Stimulated activated CD4-positive, alpha-beta T cell treated with anti-CD3 and anti-CD28 coated beads, Interleukin-12 subunit alpha, Interleukin-12 subunit beta, amount 100 ng/mL, for 24 hours (primary cell): ENCODE results near the gene SLC29A2.

ENCODE experiments used
- DNase-seq, 2 experiments: peaks; one replicate each; pipeline ENCODE4 v3.0.0-alpha.2; 2020; ENCODE audit warnings: low read depth in 2 of 2

The SLC29A2 gene, protein sequence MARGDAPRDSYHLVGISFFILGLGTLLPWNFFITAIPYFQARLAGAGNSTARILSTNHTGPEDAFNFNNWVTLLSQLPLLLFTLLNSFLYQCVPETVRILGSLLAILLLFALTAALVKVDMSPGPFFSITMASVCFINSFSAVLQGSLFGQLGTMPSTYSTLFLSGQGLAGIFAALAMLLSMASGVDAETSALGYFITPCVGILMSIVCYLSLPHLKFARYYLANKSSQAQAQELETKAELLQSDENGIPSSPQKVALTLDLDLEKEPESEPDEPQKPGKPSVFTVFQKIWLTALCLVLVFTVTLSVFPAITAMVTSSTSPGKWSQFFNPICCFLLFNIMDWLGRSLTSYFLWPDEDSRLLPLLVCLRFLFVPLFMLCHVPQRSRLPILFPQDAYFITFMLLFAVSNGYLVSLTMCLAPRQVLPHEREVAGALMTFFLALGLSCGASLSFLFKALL

DNA sequence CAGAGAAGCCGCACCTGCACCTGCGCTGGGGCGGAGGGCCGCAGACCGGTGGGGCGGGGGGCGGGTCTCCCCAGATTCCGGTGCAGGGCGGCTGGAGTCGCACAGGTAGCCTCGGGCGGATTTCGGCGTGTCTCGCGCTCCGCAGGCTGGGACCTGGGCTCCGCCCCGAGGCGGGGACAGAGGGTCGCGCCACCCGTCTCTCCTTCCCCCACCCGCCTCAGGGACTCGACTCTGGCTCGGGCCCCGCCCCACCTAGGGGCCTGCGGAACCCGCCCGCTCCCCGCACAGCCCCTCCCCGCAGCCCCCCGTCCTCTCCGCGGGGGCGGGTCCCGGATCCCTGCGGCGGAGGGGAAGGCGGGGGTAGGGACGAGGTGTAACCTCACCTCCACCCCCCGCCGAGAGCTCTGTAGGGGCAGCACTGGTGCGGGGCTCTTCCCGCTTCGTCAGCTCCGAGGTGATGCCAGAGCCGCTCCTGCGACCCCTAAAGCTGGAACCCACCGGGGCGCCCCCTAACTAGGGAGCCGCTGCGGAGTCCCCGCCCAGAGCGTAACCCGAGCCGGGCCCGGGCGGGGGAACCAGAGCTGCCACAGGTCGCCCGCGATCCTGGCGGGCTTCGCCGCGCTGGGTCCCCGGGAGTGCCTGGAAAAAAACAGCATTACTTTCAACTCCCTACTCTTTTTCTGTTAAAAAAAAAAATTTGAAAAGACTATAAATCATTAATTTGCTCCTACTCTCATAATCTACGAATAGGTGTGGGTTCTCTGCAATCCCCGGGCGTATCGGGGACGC, at the start of gene SLC29A2:
Gene SLC29A2 (minus strand): TSS at position 134 of the 789 bp plus-strand sequence. CDS start 169 bp downstream, outside the sequence.
- DNase-seq, result peak; percentile 52 to 74

DNA sequence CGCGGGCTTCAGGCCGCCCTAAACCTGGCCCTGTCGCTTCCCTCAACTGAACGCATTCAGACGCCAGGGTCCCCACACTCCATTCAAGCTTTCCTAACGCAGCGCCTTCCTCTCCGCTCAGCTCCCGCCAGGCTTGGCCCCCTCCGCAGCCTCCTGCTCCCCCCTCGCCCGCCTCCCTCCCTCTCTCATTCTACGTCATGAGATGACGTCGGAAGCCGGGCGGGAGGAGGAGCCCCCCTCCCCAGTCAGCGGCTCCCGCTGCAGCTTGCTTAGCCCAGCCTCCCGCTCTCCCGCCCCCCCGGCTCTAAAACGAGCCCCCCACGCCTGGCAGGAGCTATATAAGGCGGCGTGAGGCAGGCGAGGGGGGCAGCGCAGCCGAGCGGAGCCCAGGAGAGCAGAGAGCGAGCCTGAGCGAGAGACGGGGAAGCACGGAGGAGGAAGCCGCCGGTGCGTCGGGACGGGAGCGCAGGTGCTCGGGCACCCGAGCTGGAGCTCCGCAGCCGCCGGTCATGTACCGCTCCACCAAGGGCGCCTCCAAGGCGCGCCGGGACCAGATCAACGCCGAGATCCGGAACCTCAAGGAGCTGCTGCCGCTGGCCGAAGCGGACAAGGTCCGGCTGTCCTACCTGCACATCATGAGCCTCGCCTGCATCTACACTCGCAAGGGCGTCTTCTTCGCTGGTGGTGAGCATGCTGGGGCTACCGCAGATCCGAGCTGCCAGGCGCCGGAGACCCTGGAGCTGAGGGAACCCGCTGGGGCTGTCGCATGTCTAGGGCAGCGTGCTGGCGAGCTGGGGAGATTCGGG, 49.3 kb upstream of the SLC29A2 start, which contains the start of gene NPAS4:
Gene NPAS4 (plus strand): TSS at position 365 of the 806 bp plus-strand sequence. CDS start 145 bp downstream, at position 510.
- no peak for DNase-seq

DNA sequence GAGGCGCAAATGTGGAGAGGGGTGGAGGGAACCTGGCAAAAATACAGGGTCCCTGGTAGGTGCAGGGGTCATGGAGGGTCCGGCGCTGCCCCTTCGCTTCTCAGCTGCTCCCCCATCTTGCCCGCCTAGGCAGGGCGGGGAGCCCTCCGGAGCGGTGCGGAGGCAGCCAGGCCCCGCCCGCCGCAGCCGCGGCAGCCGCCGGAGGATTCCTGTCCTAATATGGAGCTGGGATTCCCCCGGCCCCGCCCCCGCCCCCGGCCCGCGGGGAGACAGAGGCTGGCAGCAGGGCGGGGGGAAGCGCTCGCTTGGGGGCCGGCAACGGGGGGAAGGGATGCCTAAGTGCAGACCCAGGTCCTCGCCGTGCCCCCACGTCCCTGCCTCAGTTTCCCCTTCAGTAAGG, 48.3 kb upstream of the SLC29A2 start:
- no peak for DNase-seq

DNA sequence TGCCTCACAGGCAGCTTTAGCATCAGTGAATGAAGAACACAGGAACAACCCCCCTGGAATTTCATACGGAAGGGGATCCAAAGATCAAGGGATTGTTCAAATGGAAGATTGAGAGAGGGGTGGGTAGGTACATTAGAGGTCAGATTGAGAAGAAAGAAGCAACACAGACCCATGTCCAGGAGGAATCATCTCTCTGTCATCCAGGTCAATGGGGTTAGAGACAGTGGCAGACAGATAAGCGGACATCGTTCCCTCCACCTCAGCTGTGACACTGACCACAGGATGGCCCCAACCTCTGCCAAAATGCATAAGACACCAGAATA, 47.4 kb upstream of the SLC29A2 start:
- DNase-seq, result no peak

DNA sequence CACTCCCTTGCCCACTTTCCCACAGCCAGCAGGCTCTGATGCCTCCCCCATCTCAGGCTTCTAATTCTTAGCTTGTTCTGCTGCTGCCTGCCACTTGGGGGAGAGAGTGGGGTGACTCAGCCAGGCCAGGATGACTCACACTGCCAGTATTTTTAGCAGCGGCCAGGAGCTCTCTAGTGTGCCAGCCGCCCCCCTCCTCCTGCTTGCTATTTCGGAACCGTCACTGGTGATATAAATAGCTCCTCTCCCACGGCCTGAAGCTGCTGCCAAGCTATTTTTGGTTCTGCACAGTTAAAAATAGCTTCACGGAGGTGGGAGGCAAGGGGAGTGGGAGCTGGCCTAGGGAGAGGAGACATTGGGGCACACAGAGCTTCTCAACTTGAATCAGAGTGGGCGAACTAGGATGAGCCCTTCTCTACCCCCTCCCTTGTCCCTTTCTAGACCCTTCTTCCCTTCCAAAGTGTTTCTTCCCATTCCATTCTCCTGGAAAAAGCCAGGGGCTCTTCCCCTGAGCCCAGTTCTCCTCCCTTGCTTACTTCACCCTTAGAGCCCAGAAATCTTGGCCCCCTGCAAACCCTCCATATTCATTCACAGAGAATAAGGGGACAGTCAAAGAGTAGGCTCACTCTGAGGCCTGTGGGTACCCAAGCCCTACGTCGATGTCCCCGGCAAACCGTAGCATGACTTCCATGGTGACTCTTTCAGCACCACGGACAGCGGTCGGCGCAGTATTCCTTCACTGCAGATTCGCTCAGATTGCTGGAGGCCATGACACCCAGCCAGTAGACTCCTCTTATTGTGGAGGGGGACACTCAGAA, 46.8 kb upstream of the SLC29A2 start:
- peak; percentile 46 to 73 for DNase-seq

DNA sequence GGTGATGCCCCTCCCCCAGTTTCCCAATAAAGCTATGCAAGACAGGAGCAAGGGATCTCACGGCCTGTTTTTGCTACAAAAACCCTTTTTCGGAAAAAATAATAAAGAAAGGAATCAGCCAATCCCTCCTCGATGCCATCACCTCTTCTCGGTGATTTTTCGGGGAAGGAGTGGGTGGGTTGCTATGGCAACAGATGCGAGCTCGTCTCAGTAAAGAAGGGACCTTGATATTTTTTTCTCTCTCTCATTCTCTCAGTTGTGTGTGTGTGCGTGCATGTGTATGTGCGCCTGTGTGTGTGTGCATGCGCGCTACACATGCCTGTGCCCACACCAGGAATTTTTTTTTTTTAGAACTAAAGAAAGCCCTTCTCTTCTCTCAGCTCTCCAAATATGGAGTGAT, 45.4 kb upstream of the SLC29A2 start:
- peak in 1 of 2 experiments; percentile 49 for DNase-seq

DNA sequence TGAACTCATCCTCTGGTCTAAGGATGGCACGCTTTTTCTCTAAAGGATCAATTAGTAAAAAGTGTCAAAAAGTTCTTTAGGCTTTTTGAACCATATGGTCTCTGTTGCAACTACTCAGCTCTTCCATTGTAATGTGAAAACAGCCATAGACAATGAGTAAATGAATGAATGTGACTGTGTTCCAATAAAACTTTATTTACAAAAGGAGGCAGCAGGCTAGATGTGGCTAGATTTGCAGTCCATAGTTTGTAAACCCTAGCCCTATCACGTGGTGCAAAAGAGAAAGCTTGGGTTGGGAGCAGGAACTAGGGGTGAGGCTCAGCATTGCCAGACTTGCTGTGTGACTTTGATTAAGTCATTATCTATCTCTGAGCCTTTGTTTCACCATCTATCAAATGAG, 43.9 kb upstream of the SLC29A2 start:
- DNase-seq, result no peak

DNA sequence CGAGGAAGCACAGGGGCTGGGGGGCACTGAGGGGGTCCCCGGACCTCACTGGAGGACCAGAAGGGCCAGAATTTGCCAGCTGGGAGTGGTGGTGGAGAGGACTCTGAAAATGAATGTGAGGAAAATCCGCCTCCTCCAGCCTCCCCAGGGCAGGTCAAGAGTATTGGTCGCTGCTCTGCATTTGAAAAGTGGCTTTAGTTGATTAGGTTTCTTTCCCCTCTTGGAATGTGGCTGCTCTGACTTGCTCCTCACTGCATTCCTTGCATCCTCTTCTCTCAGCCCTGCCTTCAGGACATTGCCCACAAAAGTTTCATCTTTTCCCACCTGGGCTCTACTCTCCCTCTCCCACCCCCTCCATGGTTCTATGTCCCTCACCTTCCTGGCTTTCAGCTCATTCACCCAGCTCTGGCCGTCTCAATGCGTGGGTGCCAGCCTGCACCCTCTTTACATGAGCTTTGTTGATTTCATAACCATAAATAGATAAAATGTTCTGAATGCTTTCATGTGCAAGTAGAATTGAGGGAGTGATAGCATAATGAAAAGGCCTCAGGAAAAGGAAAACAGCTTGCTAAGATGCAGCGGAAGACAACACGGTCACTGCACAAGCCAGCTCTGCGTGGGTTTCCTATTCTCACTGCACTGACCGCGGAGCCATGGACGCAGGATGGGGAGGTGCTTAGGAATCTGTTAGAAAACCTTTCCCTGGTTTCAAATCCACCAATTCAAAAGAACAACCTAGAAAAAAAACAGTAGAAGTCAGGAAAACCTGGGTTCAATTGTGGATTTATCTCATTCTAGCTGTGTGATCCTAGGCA, 42.8 kb upstream of the SLC29A2 start:
- DNase-seq, result no peak

DNA sequence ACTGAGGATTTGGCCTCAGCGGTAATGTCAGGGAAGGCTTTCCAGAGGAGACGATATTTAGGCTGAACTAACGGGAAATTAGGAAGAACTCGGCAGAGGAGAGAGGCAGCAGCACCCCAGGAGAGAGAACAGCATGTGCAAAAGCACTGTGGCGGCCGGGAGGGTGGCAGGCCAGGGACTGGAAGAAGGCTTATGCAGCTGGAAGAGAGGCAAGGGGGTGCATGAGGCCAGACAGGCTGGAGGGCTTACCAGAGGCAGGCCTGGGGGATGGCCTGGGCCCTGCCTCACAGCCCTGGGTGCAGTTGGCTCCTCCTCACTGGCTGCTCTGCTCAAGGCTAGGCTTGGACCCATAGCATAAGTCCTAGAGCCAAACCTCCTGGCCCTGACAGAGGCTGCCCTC, 41.6 kb upstream of the SLC29A2 start:
- no peak for DNase-seq

DNA sequence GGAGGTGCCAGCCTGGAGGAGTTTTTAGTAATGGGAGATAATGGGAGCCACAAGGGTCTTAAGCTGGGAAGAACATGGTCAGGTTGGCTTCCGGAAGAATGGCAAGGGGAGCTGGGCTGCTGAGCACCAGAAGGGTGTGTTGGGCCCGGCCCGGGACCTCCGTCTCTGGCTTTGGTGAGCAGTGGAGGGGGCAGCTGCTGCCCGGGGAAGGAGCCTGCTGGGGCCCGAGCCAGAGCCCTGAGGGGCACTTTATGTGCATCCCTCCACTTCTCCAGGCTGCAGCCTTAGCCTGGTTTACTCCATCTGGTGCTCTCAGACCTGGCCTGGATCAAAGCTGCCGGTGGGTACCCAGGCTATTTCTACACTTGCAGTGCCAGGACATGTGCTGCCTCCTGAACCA, 40.5 kb upstream of the SLC29A2 start:
- no peak for DNase-seq

DNA sequence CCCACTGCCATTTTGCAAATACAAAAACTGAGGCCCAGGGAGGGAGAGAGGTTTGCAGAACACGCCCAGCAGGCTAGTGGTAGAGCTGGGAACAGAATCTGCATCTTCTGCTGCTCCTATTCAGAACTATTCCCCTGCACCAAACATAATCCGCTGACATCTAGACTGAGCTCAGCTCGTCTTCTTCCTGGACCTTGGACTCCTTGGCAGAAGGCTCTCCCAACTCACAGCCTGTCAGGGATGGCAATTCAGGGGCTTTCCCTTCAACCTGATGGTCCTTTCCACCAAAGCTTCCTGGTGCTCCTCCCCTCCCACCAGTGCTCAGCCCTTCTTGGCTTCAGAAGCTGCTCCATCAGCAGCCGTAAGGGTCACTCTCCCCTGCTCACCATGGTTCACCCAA, 39.8 kb upstream of the SLC29A2 start:
- DNase-seq, result no peak

DNA sequence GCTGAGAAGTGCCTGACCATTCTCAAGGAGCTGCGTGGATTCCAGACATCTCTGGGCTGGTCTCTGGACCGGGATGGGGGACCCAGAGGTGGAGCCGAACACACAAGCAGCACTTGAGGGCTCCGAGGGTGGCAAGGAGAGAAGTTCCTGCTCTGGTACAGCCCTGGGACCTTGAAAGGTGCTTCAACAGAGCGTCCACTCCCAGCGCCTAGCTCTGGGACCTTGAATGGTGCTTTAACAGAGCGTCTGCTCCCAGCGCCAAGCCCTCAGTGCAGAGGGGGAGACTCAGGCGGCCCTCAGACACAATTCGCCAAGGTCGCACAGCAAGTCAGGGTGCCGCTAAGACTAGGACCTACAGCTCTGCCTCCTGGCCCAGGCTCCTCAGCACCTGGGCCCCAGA, 38.6 kb upstream of the SLC29A2 start:
- no peak for DNase-seq

DNA sequence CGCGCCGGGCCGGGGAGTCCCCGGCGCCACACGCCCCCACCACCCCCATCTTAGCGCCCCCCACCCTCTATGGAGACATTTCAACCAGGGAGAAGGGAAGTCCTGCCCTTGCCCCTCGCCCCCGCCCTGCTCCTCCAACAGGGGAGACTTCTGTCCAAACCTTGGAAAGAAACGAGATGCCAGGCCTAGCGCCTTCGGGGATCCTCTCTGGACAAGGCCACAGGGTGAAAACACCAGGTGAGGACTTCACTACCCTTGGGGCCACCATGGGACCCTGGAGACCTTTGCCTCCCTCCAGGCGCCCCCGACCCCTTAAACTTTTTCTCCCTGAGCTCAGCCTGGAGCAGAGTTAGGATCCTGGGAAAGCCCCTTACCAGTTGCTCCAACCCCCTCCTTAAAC, 37.7 kb upstream of the SLC29A2 start:
- no peak for DNase-seq

DNA sequence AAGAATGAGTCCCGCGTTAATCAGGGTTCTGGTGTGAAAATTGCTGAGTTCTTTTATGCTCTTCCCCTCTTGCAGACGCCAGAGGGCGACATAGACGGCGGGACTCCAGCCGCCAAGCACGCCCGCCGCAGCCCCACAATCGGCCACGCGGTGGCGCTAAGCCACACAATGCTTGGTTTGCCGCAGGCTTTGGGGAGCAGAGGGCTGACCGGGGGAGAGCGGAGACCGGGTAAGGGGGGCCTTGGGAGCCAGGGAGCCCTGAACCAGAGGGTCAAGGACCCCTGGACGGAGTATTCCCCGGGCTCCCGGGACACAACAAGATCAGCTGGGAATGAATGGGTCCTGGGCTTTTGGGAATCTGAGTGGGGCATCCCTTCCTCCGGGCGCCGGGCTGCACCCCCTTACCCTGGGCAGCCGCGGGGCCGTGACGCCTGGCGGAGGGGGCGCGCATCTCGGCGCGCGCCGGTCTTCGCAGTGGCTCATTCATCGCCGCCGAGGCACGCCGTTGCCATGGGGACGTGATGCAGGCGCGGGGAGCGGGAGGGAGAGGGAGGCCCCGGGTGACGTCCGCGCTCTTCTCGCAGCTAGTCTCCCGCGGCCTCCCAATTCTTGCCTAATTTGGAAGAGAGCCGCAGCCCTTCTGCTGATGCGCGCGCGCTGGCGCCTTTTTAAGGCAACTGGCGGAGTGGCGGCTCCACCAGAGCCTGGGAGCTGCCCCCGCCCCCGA, 37.1 kb upstream of the SLC29A2 start:
- peak; percentile 77 to 94 for DNase-seq

DNA sequence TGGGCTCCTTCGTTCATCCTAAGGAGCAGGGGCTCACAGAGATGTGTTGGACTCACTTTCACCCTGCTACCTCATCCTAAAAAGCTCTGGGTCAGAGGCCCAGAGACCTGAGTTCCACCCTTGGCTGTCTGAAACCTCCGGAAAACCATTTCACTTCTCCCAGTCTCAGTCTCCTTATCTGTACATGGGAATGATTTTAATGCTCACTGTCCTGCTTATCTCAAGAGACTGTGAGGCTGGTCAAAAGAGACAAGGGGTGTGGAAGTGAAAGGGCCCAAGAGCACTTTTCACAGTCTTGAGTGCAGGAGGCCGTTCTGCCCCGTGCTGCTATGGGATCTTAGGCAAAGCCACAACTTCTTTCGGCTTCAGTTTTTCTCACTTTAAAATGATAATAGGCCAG, 36.1 kb upstream of the SLC29A2 start:
- no peak for DNase-seq

DNA sequence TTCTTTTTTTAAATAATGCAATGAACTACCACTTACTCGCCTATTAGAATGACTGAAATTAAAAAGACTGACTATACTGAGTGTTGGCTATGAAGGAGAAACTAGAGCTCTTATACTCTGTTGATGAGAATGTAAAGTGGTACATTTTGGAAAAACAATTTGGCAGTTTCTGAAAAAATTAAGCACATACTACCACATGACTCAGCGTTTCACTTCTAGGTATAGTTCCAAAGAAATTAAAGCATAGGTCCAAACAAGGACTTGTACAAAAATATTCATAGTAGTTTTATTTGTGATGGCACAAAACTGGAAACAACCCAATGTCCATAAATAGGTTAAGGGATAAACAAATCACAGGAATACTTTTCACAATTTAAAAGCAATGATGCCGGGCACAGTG, 22.4 kb upstream of the SLC29A2 start:
- no peak for DNase-seq

DNA sequence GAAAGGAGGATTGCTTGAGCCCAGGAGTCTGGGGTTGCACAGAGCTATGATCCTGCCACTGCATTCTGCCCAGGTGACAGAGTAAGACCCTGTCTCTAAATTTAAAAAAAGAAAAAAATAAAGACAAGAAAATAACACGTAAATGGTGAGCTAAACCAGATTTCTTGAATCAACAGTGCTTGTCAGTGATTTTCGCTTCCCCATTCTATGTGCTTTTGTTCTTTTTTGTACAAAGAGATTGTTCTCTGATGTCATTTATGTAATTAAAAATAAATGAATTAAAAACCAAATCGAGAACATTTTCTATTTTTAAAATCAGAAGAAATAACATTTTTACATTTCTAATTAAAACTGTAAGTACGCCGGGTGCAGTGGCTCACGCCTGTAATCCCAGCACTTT, 19.8 kb upstream of the SLC29A2 start:
- no peak for DNase-seq

DNA sequence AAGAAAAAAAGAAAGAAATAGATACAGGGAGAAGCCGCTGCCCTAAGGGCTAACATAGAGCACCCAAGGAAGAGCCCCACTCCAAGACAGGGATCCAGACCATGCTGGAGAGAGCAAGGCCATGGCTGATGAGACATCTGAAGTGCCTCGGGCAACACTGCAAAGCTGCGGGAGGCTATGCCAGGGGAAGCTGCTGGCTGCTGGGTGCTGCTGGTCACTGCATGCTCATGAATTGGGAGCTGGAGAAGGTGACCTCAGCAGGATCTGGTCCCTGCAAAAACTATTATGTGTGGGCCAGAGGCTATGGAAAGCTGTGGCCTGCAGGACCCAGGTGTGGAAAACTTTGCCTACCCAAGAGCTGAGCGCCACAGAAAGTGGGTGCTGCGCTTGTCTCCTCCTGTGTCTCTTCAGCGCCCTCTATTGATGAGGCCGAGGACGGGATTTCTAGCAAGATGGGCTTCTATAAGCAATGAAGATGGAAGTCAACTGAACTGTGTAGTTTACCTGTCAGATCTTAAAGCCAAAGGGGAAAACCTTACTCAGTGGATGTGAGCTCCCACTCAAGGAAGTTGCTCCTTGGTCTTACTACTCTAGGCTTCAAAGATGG, 17.3 kb upstream of the SLC29A2 start:
- peak; percentile 24 to 66 for DNase-seq
